Neural cell (in vitro differentiated cells): ENCODE results near the gene RAB44.

Experiments used
- EP300 ChIP-seq: fragments of 450-650 bp; conservative IDR thresholded peaks from 2 replicates; pipeline ENCODE4 v1.6.1; 2014; ENCODE audit warnings: antibody characterized with exemption, mild to moderate bottlenecking, moderate library complexity; ENCODE audit not compliant: poor library complexity, severe bottlenecking
- EZH2 ChIP-seq: fragments of 200-600, 300-800 bp; shearing (Covaris generic), sonication (generic); IDR thresholded peaks from 2 replicates; pipeline ENCODE4 v1.6.1; 2014; ENCODE audit warnings: antibody characterized with exemption, low read length, borderline replicate concordance, mild to moderate bottlenecking; ENCODE audit not compliant: insufficient read depth, poor library complexity, severe bottlenecking
- MXI1 ChIP-seq: fragments of 450-650 bp; conservative IDR thresholded peaks from 2 replicates; pipeline ENCODE4 v1.6.1; 2014; ENCODE audit warnings: antibody characterized with exemption, mild to moderate bottlenecking; ENCODE audit not compliant: poor library complexity, severe bottlenecking
- POLR2AphosphoS5 ChIP-seq: IDR thresholded peaks from 2 replicates; pipeline ENCODE4 v1.6.1; 2012
- RAD21 ChIP-seq: fragments of 450-650 bp; conservative IDR thresholded peaks from 2 replicates; pipeline ENCODE4 v1.6.1; 2014; ENCODE audit warnings: antibody characterized with exemption, mild to moderate bottlenecking, moderate library complexity
- SMC3 ChIP-seq: fragments of 450-650 bp; conservative IDR thresholded peaks from 2 replicates; pipeline ENCODE4 v1.6.1; 2014; ENCODE audit warnings: antibody characterized with exemption, mild to moderate bottlenecking, moderate library complexity; ENCODE audit not compliant: poor library complexity
- TAF1 ChIP-seq: IDR thresholded peaks from 2 replicates; pipeline ENCODE4 v1.6.1; 2012; ENCODE audit warnings: low read depth
- TF ChIP-seq, protein P1 (sequence below): fragments of 450-650 bp; IDR thresholded peaks from 2 replicates; pipeline ENCODE4 v1.5.1; 2014; ENCODE audit warnings: antibody characterized with exemption, mild to moderate bottlenecking, moderate library complexity; ENCODE audit not compliant: poor library complexity, severe bottlenecking
- TF ChIP-seq, protein P2 (sequence below): IDR thresholded peaks from 2 replicates; pipeline ENCODE4 v1.6.1; 2012; ENCODE audit warnings: borderline replicate concordance

DNA sequence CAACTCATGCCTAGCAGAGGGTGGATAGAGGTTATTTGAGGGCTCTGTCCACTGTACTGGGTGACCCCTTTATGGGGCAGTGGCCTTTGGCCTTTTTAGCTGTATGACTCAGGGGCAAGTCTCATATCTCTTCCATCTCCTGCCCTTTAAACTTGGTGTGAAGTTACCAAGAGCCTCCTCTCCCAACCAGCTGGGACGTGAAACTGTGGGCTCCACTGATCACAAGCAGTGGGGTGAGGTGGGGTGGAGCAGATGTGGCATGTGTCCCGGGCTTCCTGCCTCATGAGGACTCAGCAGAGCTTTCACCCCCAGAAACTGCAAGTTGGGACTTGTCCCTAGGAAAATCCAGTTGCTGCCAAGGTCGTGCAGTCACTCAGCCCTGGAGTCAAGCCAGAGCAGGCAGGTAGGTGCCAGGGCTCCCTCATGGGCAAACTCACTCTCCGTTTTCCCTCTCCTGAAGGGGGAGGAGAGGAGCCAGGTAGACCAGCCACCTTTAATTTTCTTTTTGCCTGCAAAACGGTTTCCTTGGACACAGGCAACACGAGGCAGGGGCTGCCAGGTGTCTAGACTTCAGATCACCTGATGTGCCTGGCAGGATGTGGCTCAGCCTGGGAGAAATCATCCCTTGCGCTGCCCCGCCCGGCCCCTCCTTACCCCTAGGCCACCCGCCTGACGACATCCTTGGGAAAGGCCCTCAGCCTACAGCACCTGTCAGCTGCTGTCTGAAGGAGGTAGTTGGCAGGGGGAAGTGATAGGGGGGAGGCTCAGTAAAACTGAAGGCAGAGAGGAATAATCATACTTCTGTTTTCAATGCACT, 15.1 kb upstream of the RAB44 start:
- TF ChIP-seq EP300 (no peak), POLR2AphosphoS5 (no peak), EZH2 (no peak), MXI1 (no peak), TAF1 (no peak), RAD21 (no peak), SMC3 (no peak)
- TF ChIP-seq, protein P1, sequence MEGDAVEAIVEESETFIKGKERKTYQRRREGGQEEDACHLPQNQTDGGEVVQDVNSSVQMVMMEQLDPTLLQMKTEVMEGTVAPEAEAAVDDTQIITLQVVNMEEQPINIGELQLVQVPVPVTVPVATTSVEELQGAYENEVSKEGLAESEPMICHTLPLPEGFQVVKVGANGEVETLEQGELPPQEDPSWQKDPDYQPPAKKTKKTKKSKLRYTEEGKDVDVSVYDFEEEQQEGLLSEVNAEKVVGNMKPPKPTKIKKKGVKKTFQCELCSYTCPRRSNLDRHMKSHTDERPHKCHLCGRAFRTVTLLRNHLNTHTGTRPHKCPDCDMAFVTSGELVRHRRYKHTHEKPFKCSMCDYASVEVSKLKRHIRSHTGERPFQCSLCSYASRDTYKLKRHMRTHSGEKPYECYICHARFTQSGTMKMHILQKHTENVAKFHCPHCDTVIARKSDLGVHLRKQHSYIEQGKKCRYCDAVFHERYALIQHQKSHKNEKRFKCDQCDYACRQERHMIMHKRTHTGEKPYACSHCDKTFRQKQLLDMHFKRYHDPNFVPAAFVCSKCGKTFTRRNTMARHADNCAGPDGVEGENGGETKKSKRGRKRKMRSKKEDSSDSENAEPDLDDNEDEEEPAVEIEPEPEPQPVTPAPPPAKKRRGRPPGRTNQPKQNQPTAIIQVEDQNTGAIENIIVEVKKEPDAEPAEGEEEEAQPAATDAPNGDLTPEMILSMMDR: no peak
- TF ChIP-seq, protein P2, sequence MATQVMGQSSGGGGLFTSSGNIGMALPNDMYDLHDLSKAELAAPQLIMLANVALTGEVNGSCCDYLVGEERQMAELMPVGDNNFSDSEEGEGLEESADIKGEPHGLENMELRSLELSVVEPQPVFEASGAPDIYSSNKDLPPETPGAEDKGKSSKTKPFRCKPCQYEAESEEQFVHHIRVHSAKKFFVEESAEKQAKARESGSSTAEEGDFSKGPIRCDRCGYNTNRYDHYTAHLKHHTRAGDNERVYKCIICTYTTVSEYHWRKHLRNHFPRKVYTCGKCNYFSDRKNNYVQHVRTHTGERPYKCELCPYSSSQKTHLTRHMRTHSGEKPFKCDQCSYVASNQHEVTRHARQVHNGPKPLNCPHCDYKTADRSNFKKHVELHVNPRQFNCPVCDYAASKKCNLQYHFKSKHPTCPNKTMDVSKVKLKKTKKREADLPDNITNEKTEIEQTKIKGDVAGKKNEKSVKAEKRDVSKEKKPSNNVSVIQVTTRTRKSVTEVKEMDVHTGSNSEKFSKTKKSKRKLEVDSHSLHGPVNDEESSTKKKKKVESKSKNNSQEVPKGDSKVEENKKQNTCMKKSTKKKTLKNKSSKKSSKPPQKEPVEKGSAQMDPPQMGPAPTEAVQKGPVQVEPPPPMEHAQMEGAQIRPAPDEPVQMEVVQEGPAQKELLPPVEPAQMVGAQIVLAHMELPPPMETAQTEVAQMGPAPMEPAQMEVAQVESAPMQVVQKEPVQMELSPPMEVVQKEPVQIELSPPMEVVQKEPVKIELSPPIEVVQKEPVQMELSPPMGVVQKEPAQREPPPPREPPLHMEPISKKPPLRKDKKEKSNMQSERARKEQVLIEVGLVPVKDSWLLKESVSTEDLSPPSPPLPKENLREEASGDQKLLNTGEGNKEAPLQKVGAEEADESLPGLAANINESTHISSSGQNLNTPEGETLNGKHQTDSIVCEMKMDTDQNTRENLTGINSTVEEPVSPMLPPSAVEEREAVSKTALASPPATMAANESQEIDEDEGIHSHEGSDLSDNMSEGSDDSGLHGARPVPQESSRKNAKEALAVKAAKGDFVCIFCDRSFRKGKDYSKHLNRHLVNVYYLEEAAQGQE: no peak
